GM18505 (cell line): ENCODE results near the gene BEND2.

Experiments
- ATAC-seq: cut with Tn5 transposase; IDR thresholded peaks from one replicate; pipeline ENCODE4 v1.9.1; 2021; ENCODE audit not compliant: unreplicated experiment
- POLR2A ChIP-seq: IDR thresholded peaks from 4 replicates; pipeline ENCODE4 v1.6.1; 2011; ENCODE audit warnings: borderline replicate concordance; ENCODE audit not compliant: insufficient read depth, insufficient read length; ENCODE audit errors: extremely low read depth

The BEND2 gene

GRCh38 chrX:18172970-18173369 is 47.7 kb downstream of the BEND2 start:
- TF ChIP-seq POLR2A, result no peak
- no peak for ATAC-seq

- no peak for TF ChIP-seq POLR2A
- no peak for ATAC-seq
Measured at GRCh38 chrX:18170910-18171309, 49.8 kb downstream of the BEND2 start.

GRCh38 chrX:18166068-18166467 is 54.6 kb downstream of the BEND2 start:
- ATAC-seq, result no peak
- no peak for TF ChIP-seq POLR2A

GRCh38 chrX:18160369-18160768 is 60.3 kb downstream of the BEND2 start:
- ATAC-seq, result no peak
- TF ChIP-seq POLR2A, result no peak

GRCh38 chrX:18158963-18159362 is 61.7 kb downstream of the BEND2 start:
- ATAC-seq, result no peak
- no peak for TF ChIP-seq POLR2A

- TF ChIP-seq POLR2A, result no peak
- ATAC-seq, result no peak
Measured at GRCh38 chrX:18151649-18152048, 69.0 kb downstream of the BEND2 start.

- ATAC-seq, result no peak
- no peak for TF ChIP-seq POLR2A
Measured at GRCh38 chrX:18151157-18151556, 69.5 kb downstream of the BEND2 start.

GRCh38 chrX:18149454-18149853 is 71.2 kb downstream of the BEND2 start:
- no peak for TF ChIP-seq POLR2A
- ATAC-seq, result no peak

GRCh38 chrX:18146954-18147353 is 73.7 kb downstream of the BEND2 start:
- TF ChIP-seq POLR2A, result no peak
- ATAC-seq, result no peak

GRCh38 chrX:18146009-18146408 is 74.7 kb downstream of the BEND2 start:
- TF ChIP-seq POLR2A, result no peak
- no peak for ATAC-seq

- ATAC-seq, result no peak
- no peak for TF ChIP-seq POLR2A
Measured at GRCh38 chrX:18136816-18137215, 83.9 kb downstream of the BEND2 start.

- no peak for TF ChIP-seq POLR2A
- ATAC-seq, result no peak
Measured at GRCh38 chrX:18133605-18134004, 87.1 kb downstream of the BEND2 start.

GRCh38 chrX:18129690-18130089 is 91.0 kb downstream of the BEND2 start:
- no peak for TF ChIP-seq POLR2A

GRCh38 chrX:18126971-18127370 is 93.7 kb downstream of the BEND2 start:
- no peak for ATAC-seq
- TF ChIP-seq POLR2A, result no peak

More at GRCh38 chrX:18129690-18130089, 91.0 kb downstream of the BEND2 start:
- no peak for ATAC-seq

- ATAC-seq, result no peak
- no peak for TF ChIP-seq POLR2A
Measured at GRCh38 chrX:18119856-18120255, 100.8 kb downstream of the BEND2 start.
